GM12865 (cell line): ENCODE data around the gene GABRB1.

Experiments
- DNase-seq: peaks from one replicate; pipeline ENCODE4 v3.0.0; 2010; ENCODE audit warnings: low read depth
- H3K4me3 ChIP-seq: 2 replicates; pipeline ENCODE4 v1.5.1; 2011; ENCODE audit warnings: mild to moderate bottlenecking, low read depth, low read length, control low read depth
- CTCF ChIP-seq: IDR thresholded peaks from 2 replicates; pipeline ENCODE4 v1.5.1; 2011; ENCODE audit warnings: low read length, control low read depth, low read depth, inconsistent platforms; ENCODE audit not compliant: insufficient read depth; ENCODE audit errors: missing control alignments

The GABRB1 gene

GRCh38 chr4:47219586-47219985 is 188.2 kb downstream of the GABRB1 start:
- no peak for TF ChIP-seq CTCF
- H3K4me3 ChIP-seq: no peak overlapping the region
- DNase-seq: no peak

DNA sequence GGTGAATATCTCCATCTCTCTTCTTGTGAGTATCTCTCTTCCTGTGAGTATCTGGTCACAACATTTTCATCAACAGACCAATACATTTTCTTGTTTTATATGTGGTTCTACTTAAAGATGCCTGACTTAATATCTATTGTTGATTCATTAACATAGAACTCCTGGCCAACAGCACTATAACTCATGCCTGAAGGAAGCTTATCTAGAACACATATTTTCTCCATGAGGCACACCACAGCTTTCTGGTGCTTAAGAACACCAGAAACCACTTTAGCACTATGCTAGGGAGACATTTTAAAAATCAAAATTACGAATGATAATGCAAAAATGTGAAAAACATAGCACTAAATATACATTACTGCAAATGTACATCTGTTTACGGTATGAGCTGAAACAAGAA is 190.4 kb downstream of the GABRB1 start:
- DNase-seq: no peak
- TF ChIP-seq CTCF: no peak
- H3K4me3 ChIP-seq: no peak overlapping the region

GRCh38 chr4:47222276-47222675 is 190.9 kb downstream of the GABRB1 start:
- TF ChIP-seq CTCF: no peak
- DNase-seq: no peak
- no peak overlapping the region for H3K4me3 ChIP-seq

GRCh38 chr4:47224361-47224760 is 193.0 kb downstream of the GABRB1 start:
- DNase-seq: no peak
- TF ChIP-seq CTCF: no peak
- no peak overlapping the region for H3K4me3 ChIP-seq

DNA sequence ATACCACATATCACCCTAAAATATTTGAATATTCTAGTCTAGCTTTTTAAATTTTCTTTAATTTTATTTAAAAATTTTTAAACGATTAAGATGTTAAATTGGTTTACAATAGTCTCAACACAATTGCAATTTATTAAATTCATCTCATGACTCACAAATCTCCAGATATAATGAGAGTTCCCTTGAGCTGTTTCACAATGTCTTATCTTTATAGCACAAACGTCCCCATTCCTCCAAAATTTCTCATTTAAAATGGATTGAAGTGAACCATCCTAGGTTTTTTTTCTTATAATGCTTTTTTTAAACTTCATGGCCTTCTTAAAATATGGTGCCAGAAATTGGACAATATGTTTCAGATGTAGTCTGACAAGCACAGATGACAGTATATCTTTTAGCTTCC is 204.4 kb downstream of the GABRB1 start:
- no peak for DNase-seq
- TF ChIP-seq CTCF: no peak
- no peak overlapping the region for H3K4me3 ChIP-seq

DNA sequence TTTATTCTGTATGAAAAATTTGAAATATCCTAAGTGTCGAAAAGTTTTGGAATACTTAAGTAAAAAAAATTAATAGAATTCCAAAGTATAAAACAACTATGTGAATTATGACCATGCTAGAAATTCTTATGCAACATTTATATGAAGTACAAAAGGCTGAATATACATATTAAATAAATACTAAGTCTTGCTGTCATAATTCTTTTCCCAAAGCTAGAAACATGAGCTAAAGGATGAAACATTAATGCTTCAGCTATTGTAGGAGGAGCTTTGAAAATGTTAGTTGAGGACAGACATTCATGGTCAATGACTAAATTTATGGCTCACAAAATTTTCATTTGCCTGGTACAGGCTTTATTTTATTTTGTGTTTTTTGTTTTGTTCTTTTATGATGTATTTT is 207.3 kb downstream of the GABRB1 start:
- no peak overlapping the region for H3K4me3 ChIP-seq
- TF ChIP-seq CTCF: no peak
- DNase-seq: no peak

GRCh38 chr4:47239649-47240048 is 208.3 kb downstream of the GABRB1 start:
- TF ChIP-seq CTCF: no peak
- H3K4me3 ChIP-seq: no peak overlapping the region
- DNase-seq: no peak
